Urinary bladder (tissue), 4 donors: Measurements from ENCODE around the gene ATP8A2. TPM values are rescaled to one million over a fixed set of nuclear protein-coding genes. Genes with fewer than 3 reads are reported as not detected.
A peak's percentile ranks its signal among the peaks of the same experiment; 100 is the strongest.

Experiments
- DNase-seq: peaks from one replicate; pipeline ENCODE4 v3.0.0-alpha.2; 2015; ENCODE audit errors: extremely low spot score
- H3K27ac ChIP-seq: one replicate; pipeline ENCODE4 v1.5.1; 2013; ENCODE audit warnings: low read depth, mild to moderate bottlenecking, moderate library complexity
- H3K36me3 ChIP-seq: one replicate; pipeline ENCODE4 v1.6.1; 2013; ENCODE audit warnings: mild to moderate bottlenecking, moderate library complexity; ENCODE audit not compliant: insufficient read depth
- H3K4me1 ChIP-seq: one replicate; pipeline ENCODE4 v1.6.1; 2013; ENCODE audit warnings: mild to moderate bottlenecking, moderate library complexity; ENCODE audit not compliant: insufficient read depth
- H3K4me3 ChIP-seq: one replicate; pipeline ENCODE4 v1.5.1; 2013; ENCODE audit warnings: low read depth, low read length
- whole genome bisulfite sequencing: extraction: QIAGEN DNeasy Blood & Tissue Kit; methylation state at CpG from one replicate; pipeline ENCODE4 v1.1.7; 2013; 5-methylcytosine and 5-hydroxymethylcytosine counted together
- polyA plus RNA-seq: library from polyadenylated mRNA; stranded (reverse); fragments of 200-250 nt; gene quantifications from one replicate; pipeline ENCODE4 v1.2.3, GENCODE V29; 2013
- total RNA-seq: library from RNA; depleted of rRNA; stranded (reverse); fragments of >200 nt; gene quantifications from one replicate; pipeline ENCODE4 v1.2.3, GENCODE V29; 2014
- donor health status: healthy with polysubstance abuse.
- donor health status: healthy.

The ATP8A2 gene
- total and polyA plus RNA-seq, 2 donors = 1.4 to 1.5 TPM

- no peak for DNase-seq
- 59% methylated on average over 3 of the region's 3 CpGs for WGBS
- no peak overlapping the region for H3K27ac ChIP-seq
- no peaks in the 10 kb centered on the region for H3K4me1 ChIP-seq
- H3K4me3 ChIP-seq = no peak overlapping the region
- no peaks in the 10 kb centered on the region for H3K36me3 ChIP-seq
Measured at GRCh38 chr13:25657157-25657556, 285.4 kb downstream of the ATP8A2 start.

GRCh38 chr13:25659091-25659795 is 287.5 kb downstream of the ATP8A2 start:
- Histone ChIP-seq H3K4me3 (no peak overlapping the region), H3K36me3 (no peaks in the 10 kb centered on the region), H3K27ac (no peak overlapping the region), H3K4me1 (no peaks in the 10 kb centered on the region)
- WGBS = 45% methylated on average over 14 of the region's 14 CpGs
- peak; percentile 25 for DNase-seq

- no peaks in the 10 kb centered on the region for H3K36me3 ChIP-seq
- H3K4me3 ChIP-seq = no peak overlapping the region
- WGBS = 86% methylated on average over 5 of the region's 5 CpGs
- no peak for DNase-seq
- no peaks in the 10 kb centered on the region for H3K4me1 ChIP-seq
- H3K27ac ChIP-seq = no peak overlapping the region
Measured at GRCh38 chr13:25660996-25661395, 289.2 kb downstream of the ATP8A2 start.

GRCh38 chr13:25662516-25662915 is 290.7 kb downstream of the ATP8A2 start:
- DNase-seq = no peak
- no peaks in the 10 kb centered on the region for H3K4me1 ChIP-seq
- 83% methylated on average over 1 of the region's 1 CpG for WGBS
- H3K36me3 ChIP-seq = no peaks in the 10 kb centered on the region
- no peak overlapping the region for H3K4me3 ChIP-seq
- no peak overlapping the region for H3K27ac ChIP-seq

- no peak overlapping the region for H3K4me3 ChIP-seq
- no peak overlapping the region for H3K27ac ChIP-seq
- DNase-seq = no peak
- no peaks in the 10 kb centered on the region for H3K4me1 ChIP-seq
- H3K36me3 ChIP-seq = no peaks in the 10 kb centered on the region
Measured at GRCh38 chr13:25668345-25668744, 296.6 kb downstream of the ATP8A2 start.

- no peak for DNase-seq
- H3K4me1 ChIP-seq = no peaks in the 10 kb centered on the region
- H3K36me3 ChIP-seq = no peaks in the 10 kb centered on the region
- no peak overlapping the region for H3K27ac ChIP-seq
- 67% methylated on average over 5 of the region's 5 CpGs for WGBS
- H3K4me3 ChIP-seq = no peak overlapping the region
Measured at GRCh38 chr13:25673711-25674110, 301.9 kb downstream of the ATP8A2 start.

- WGBS = 81% methylated on average over 4 of the region's 4 CpGs
- H3K36me3 ChIP-seq = no peaks in the 10 kb centered on the region
- H3K27ac ChIP-seq = no peak overlapping the region
- no peaks in the 10 kb centered on the region for H3K4me1 ChIP-seq
- DNase-seq = no peak
- no peak overlapping the region for H3K4me3 ChIP-seq
Measured at GRCh38 chr13:25674371-25674770, 302.6 kb downstream of the ATP8A2 start.

GRCh38 chr13:25675060-25675459 is 303.3 kb downstream of the ATP8A2 start:
- Histone ChIP-seq H3K4me3 (no peak overlapping the region), H3K36me3 (no peaks in the 10 kb centered on the region), H3K27ac (no peak overlapping the region), H3K4me1 (no peaks in the 10 kb centered on the region)
- 70% methylated on average over 3 of the region's 3 CpGs for WGBS
- DNase-seq = no peak

GRCh38 chr13:25677956-25678355 is 306.2 kb downstream of the ATP8A2 start:
- Histone ChIP-seq H3K4me1 (no peaks in the 10 kb centered on the region), H3K36me3 (no peaks in the 10 kb centered on the region), H3K27ac (no peak overlapping the region), H3K4me3 (no peak overlapping the region)
- WGBS = 62% methylated on average over 2 of the region's 2 CpGs
- no peak for DNase-seq

GRCh38 chr13:25678398-25678797 is 306.6 kb downstream of the ATP8A2 start:
- no peak for DNase-seq
- Histone ChIP-seq H3K27ac (no peak overlapping the region), H3K4me1 (no peaks in the 10 kb centered on the region), H3K36me3 (no peaks in the 10 kb centered on the region), H3K4me3 (no peak overlapping the region)
- 63% methylated on average over 2 of the region's 2 CpGs for WGBS

GRCh38 chr13:25679159-25679558 is 307.4 kb downstream of the ATP8A2 start:
- H3K27ac ChIP-seq = no peak overlapping the region
- 64% methylated on average over 2 of the region's 2 CpGs for WGBS
- no peak for DNase-seq
- H3K4me3 ChIP-seq = no peak overlapping the region
- no peaks in the 10 kb centered on the region for H3K4me1 ChIP-seq
- H3K36me3 ChIP-seq = no peaks in the 10 kb centered on the region

GRCh38 chr13:25679936-25680335 is 308.2 kb downstream of the ATP8A2 start:
- Histone ChIP-seq H3K36me3 (no peaks in the 10 kb centered on the region), H3K4me1 (no peaks in the 10 kb centered on the region), H3K4me3 (no peak overlapping the region), H3K27ac (no peak overlapping the region)
- WGBS = 83% methylated on average over 5 of the region's 5 CpGs
- no peak for DNase-seq

GRCh38 chr13:25682276-25682675 is 310.5 kb downstream of the ATP8A2 start:
- WGBS = 81% methylated on average over 9 of the region's 9 CpGs
- H3K36me3 ChIP-seq = no peaks in the 10 kb centered on the region
- no peak for DNase-seq

GRCh38 chr13:25683056-25683455 is 311.3 kb downstream of the ATP8A2 start:
- no peaks in the 10 kb centered on the region for H3K36me3 ChIP-seq
- no peak for DNase-seq
- H3K4me1 ChIP-seq = no peaks in the 10 kb centered on the region
- 91% methylated on average over 4 of the region's 4 CpGs for WGBS
- no peak overlapping the region for H3K4me3 ChIP-seq
- H3K27ac ChIP-seq = no peak overlapping the region

More at GRCh38 chr13:25682276-25682675, 310.5 kb downstream of the ATP8A2 start:
- no peak overlapping the region for H3K27ac ChIP-seq
- H3K4me1 ChIP-seq = no peaks in the 10 kb centered on the region
- no peak overlapping the region for H3K4me3 ChIP-seq
